ENCODE data around the gene TBXAS1. TPM values are rescaled to one million over a fixed set of nuclear protein-coding genes. Genes with fewer than 3 reads are reported as not detected.

TBXAS1 gene
- total and polyA plus RNA-seq, 2 donors (not counting 3 experiments of a cell fraction or from before 2014, with no cell fraction given), result 2.1 to 4.3 TPM

DNA sequence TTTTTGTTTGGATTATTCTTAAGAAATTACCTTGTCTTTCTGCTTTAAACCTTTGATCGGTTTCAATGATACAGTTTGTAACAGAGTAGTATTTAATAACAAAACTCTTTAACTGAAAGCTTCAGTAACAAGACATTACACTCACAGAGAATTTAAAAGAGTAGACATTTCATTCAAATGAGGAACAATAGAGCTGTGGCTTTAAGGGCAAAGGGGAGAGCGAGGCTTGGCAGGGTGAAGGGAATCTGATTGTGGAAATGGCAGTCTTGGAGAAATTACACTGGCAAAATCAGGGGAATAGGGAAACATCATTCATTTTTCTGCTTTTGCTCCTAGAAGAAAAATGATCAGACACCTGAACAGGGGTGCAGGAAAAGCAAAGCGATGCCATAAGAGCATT lies 46.1 kb upstream of the TBXAS1 start:
- H3K4me3 ChIP-seq (replicated peaks in 1 of 3; ENCODE audit: insufficient read depth in 1 of 3, low read depth in 1 of 3, low read length in 3 of 3), result no peak overlapping the region
- ChIA-PET CTCF (interaction anchor here (0.6 to 3.7 kb wide), 3 partner anchors 51 to 223 kb away, joined by 3 to 22 read pairs (median 3); no protein-coding TSS in a partner anchor), POLR2A (interaction anchor here (0.7 kb wide), 1 partner anchor 256 kb away, joined by 4 read pairs; no protein-coding TSS in a partner anchor)
- no peak overlapping the region for H3K4me2 ChIP-seq (ENCODE audit: insufficient read depth, low read length)
- DNase-seq (ENCODE audit: low read depth, low spot score) (no peak), FAIRE-seq (no peak)
- peaks cover 5% of the 10 kb centered on the region for H3K4me1 ChIP-seq (ENCODE audit: control insufficient read depth, extremely low read depth, insufficient read depth, low read length)
- no TSS peak for BruUV-seq (replicated peaks)
- no peaks in the 10 kb centered on the region for H3K79me2 ChIP-seq (ENCODE audit: control insufficient read depth, insufficient read depth, low read length)
- no peaks in the 10 kb centered on the region for H4K20me1 ChIP-seq (replicated peaks; ENCODE audit: control insufficient read depth, extremely low read depth, insufficient read depth, low read length)
- dilution Hi-C loops (cut with MboI; ENCODE audit: extremely low pct_ligation_motif_present, low sequenced_read_pairs), result no loop called here
- no peaks in the 10 kb centered on the region for H3K9me3 ChIP-seq (replicated peaks; ENCODE audit: control insufficient read depth, insufficient read depth, low read length)
- H3K36me3 ChIP-seq (ENCODE audit: control insufficient read depth in 2 of 2, extremely low read depth in 1 of 2, insufficient read depth in 2 of 2, low read length in 2 of 2), result no peaks in the 10 kb centered on the region
- H3K9me1 ChIP-seq (replicated peaks; ENCODE audit: control insufficient read depth, extremely low read depth, insufficient read depth, low read length), result no peaks in the 10 kb centered on the region
- H3K27ac ChIP-seq (ENCODE audit: insufficient read depth, low read depth, low read length), result no peak overlapping the region
- H2AFZ ChIP-seq (ENCODE audit: low read depth, low read length), result no peak overlapping the region
- H3K9ac ChIP-seq (replicated peaks; ENCODE audit: extremely low read depth, insufficient read depth, low read length), result no peak overlapping the region
- no peaks in the 10 kb centered on the region for H3K27me3 ChIP-seq (ENCODE audit: control insufficient read depth in 2 of 2, insufficient read depth in 2 of 2, low read length in 2 of 2)
- intact Hi-C loops (cut with micrococcal nuclease), result no loop called here
- TF ChIP-seq POLR2A (IDR thresholded peaks at IDR 0.05; ENCODE audit: low read depth, low read length) (no peak), FOS (IDR thresholded peaks at IDR 0.05; ENCODE audit: borderline replicate concordance, insufficient read depth, low read length) (no peak), MYC (IDR thresholded peaks at IDR 0.05; ENCODE audit: low read depth, low read length) (no peak), POLR2AphosphoS5 (IDR thresholded peaks at IDR 0.05; ENCODE audit: insufficient read depth, low read depth, low read length) (no peak), EZH2 (IDR thresholded peaks at IDR 0.05; ENCODE audit: borderline replicate concordance, low read depth, low read length, severe bottlenecking) (no peak), GATA2 (IDR thresholded peaks at IDR 0.05; ENCODE audit: insufficient read depth, insufficient read length, low read depth, low read length) (no peak), JUN (IDR thresholded peaks at IDR 0.05; ENCODE audit: borderline replicate concordance, insufficient read depth, insufficient read length, low read depth) (no peak)
- TF ChIP-seq, protein P1, sequence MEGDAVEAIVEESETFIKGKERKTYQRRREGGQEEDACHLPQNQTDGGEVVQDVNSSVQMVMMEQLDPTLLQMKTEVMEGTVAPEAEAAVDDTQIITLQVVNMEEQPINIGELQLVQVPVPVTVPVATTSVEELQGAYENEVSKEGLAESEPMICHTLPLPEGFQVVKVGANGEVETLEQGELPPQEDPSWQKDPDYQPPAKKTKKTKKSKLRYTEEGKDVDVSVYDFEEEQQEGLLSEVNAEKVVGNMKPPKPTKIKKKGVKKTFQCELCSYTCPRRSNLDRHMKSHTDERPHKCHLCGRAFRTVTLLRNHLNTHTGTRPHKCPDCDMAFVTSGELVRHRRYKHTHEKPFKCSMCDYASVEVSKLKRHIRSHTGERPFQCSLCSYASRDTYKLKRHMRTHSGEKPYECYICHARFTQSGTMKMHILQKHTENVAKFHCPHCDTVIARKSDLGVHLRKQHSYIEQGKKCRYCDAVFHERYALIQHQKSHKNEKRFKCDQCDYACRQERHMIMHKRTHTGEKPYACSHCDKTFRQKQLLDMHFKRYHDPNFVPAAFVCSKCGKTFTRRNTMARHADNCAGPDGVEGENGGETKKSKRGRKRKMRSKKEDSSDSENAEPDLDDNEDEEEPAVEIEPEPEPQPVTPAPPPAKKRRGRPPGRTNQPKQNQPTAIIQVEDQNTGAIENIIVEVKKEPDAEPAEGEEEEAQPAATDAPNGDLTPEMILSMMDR (IDR thresholded peaks at IDR 0.05; ENCODE audit: extremely low read depth in 1 of 2, insufficient read depth in 1 of 2, low read depth in 1 of 2, low read length in 2 of 2), result no peak
- TF ChIP-seq, protein P2, sequence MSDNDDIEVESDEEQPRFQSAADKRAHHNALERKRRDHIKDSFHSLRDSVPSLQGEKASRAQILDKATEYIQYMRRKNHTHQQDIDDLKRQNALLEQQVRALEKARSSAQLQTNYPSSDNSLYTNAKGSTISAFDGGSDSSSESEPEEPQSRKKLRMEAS (IDR thresholded peaks at IDR 0.05; ENCODE audit: insufficient read depth, insufficient read length), result no peak
